Erythroblast (primary cell): ENCODE data around the gene ZDHHC1.

ENCODE experiments used
- GATA1 ChIP-seq: IDR thresholded peaks from 2 replicates; pipeline ENCODE4 v1.6.1; 2011; ENCODE audit warnings: low read depth, mild to moderate bottlenecking, control low read depth, low read length, moderate library complexity
- POLR2A ChIP-seq: IDR thresholded peaks from 2 replicates; pipeline ENCODE4 v1.6.1; 2011; ENCODE audit warnings: mild to moderate bottlenecking, low read length

DNA sequence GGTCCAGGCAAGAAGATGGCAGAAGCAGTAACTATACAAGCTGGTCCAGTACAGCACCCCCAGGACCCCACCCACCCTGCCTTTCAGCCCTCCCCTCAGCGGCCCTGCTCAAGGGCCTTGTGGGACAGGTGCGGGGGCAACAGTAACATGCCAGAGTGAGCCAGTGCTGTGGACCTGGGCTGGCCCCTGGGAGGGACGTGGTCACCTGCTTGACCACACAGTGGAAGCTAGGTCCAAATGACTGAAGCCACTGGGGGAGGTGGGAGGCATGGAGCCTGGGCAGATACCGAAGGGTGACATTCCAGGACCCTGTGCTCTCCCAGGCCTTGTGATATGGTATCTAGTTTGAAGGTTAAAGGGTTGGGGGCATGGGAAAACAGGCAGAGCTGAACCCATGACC, 47.4 kb upstream of the ZDHHC1 start:
- no peak for TF ChIP-seq POLR2A
- no peak for TF ChIP-seq GATA1
